MV-4-11 (cell line): ENCODE data around the gene RBM44.

Experiments used
- DNase-seq: peaks from one replicate; lab custom pipeline; 2025; lab: John Stamatoyannopoulos, UW

Gene RBM44

GRCh38 chr2:237872178-237872887, 73.8 kb downstream of the RBM44 start:
- no peak for DNase-seq

GRCh38 chr2:237873421-237873831, 74.8 kb downstream of the RBM44 start:
- DNase-seq = no peak

GRCh38 chr2:237873897-237874551, 75.4 kb downstream of the RBM44 start:
- no peak for DNase-seq

GRCh38 chr2:237874585-237875161, 76.1 kb downstream of the RBM44 start:
- no peak for DNase-seq

- DNase-seq = no peak
Measured at GRCh38 chr2:237875256-237876060, 76.9 kb downstream of the RBM44 start.

GRCh38 chr2:237876061-237876526, 77.5 kb downstream of the RBM44 start:
- DNase-seq = no peak

GRCh38 chr2:237876532-237876931, 78.0 kb downstream of the RBM44 start:
- no peak for DNase-seq

- DNase-seq = no peak
Measured at GRCh38 chr2:237876951-237877491, 78.4 kb downstream of the RBM44 start.

- no peak for DNase-seq
Measured at GRCh38 chr2:237877576-237878307, 79.2 kb downstream of the RBM44 start.

GRCh38 chr2:237878321-237879057, 79.9 kb downstream of the RBM44 start:
- no peak for DNase-seq

GRCh38 chr2:237879058-237879430, 80.5 kb downstream of the RBM44 start:
- no peak for DNase-seq

- no peak for DNase-seq
Measured at GRCh38 chr2:237879991-237880560, 81.5 kb downstream of the RBM44 start.

GRCh38 chr2:237882510-237883481, 84.2 kb downstream of the RBM44 start:
- no peak for DNase-seq

GRCh38 chr2:237883951-237884446, 85.4 kb downstream of the RBM44 start:
- no peak for DNase-seq

GRCh38 chr2:237884681-237885080, 86.1 kb downstream of the RBM44 start:
- DNase-seq = no peak

- no peak for DNase-seq
Measured at GRCh38 chr2:237885111-237885930, 86.7 kb downstream of the RBM44 start.

- DNase-seq = no peak
Measured at GRCh38 chr2:237885931-237886684, 87.5 kb downstream of the RBM44 start.
